ENCODE data around the gene TP53BP2.
"Not testable (repeated sequence)": the region's sequence is repeated elsewhere in the genome, so short reads cannot be mapped to it uniquely, and the experiment has no call there.

Gene TP53BP2

GRCh38 chr1:223845810-223846682 is at the start of gene TP53BP2:
Gene TP53BP2, minus strand, starts transcription at chr1:223845947. Its CDS starts 267 bp downstream, at chr1:223845680.
- peak; percentile 76 for DNase-seq (ENCODE audit: low read depth)

GRCh38 chr1:223890494-223890893 is 44.7 kb upstream of the TP53BP2 start:
- DNase-seq (ENCODE audit: low read depth), result not testable (repeated sequence)

- DNase-seq (ENCODE audit: low read depth), result not testable (repeated sequence)
Measured at GRCh38 chr1:223889319-223889718, 43.6 kb upstream of the TP53BP2 start.

- DNase-seq (ENCODE audit: low read depth), result peak; percentile 98
Measured at GRCh38 chr1:223887747-223888418, 42.1 kb upstream of the TP53BP2 start.

- DNase-seq (ENCODE audit: low read depth), result no peak
Measured at GRCh38 chr1:223886516-223886921, 40.8 kb upstream of the TP53BP2 start.

- DNase-seq (ENCODE audit: low read depth), result no peak
Measured at GRCh38 chr1:223885614-223886013, 39.9 kb upstream of the TP53BP2 start.

GRCh38 chr1:223878598-223879325 is 33.0 kb upstream of the TP53BP2 start:
- DNase-seq (ENCODE audit: low read depth), result no peak

- DNase-seq (ENCODE audit: low read depth), result no peak
Measured at GRCh38 chr1:223877804-223878203, 32.1 kb upstream of the TP53BP2 start.

GRCh38 chr1:223876590-223876989 is 30.8 kb upstream of the TP53BP2 start:
- DNase-seq (ENCODE audit: low read depth), result no peak

- no peak for DNase-seq (ENCODE audit: low read depth)
Measured at GRCh38 chr1:223873044-223873443, 27.3 kb upstream of the TP53BP2 start.

GRCh38 chr1:223872308-223872901 is 26.7 kb upstream of the TP53BP2 start:
- DNase-seq (ENCODE audit: low read depth), result no peak

- DNase-seq (ENCODE audit: low read depth), result no peak
Measured at GRCh38 chr1:223870617-223871574, 25.1 kb upstream of the TP53BP2 start.

GRCh38 chr1:223864599-223865368 is 19.0 kb upstream of the TP53BP2 start:
- DNase-seq (ENCODE audit: low read depth), result not testable (repeated sequence)

GRCh38 chr1:223864084-223864483 is 18.3 kb upstream of the TP53BP2 start:
- DNase-seq (ENCODE audit: low read depth), result no peak

GRCh38 chr1:223861904-223862303 is 16.2 kb upstream of the TP53BP2 start:
- no peak for DNase-seq (ENCODE audit: low read depth)

GRCh38 chr1:223860051-223860622 is 14.4 kb upstream of the TP53BP2 start:
- DNase-seq (ENCODE audit: low read depth), result no peak

- no peak for DNase-seq (ENCODE audit: low read depth)
Measured at GRCh38 chr1:223859058-223859457, 13.3 kb upstream of the TP53BP2 start.

- no peak for DNase-seq (ENCODE audit: low read depth)
Measured at GRCh38 chr1:223856386-223856785, 10.6 kb upstream of the TP53BP2 start.

- DNase-seq (ENCODE audit: low read depth), result no peak
Measured at GRCh38 chr1:223853748-223854147, 8.0 kb upstream of the TP53BP2 start.

- no peak for DNase-seq (ENCODE audit: low read depth)
Measured at GRCh38 chr1:223853275-223853674, 7.5 kb upstream of the TP53BP2 start.
